CD14-positive monocyte (primary cell): ENCODE measurements around the gene DHX57. TPM values are rescaled to one million over a fixed set of nuclear protein-coding genes. Genes with fewer than 3 reads are reported as not detected.
"Not testable (repeated sequence)": the region's sequence is repeated elsewhere in the genome, so short reads cannot be mapped to it uniquely, and the experiment has no call there.

Source experiments
- DNase-seq, 3 donors: peaks; one replicate each; pipeline ENCODE4 v3.0.0-alpha.2; 2011 to 2022
- H2AFZ ChIP-seq: 2 replicates; pipeline ENCODE4 v1.6.0; 2012; ENCODE audit warnings: mild to moderate bottlenecking, low read depth, low read length, inconsistent platforms; ENCODE audit not compliant: insufficient read depth, poor library complexity, severe bottlenecking
- H3K27ac ChIP-seq, 2 donors: 1 replicate in 1 of 2; 2 replicates in 1 of 2; pipeline ENCODE4 v1.5.1; 2012 to 2013; ENCODE audit warnings: low read length in 2 of 2, control low read depth in 1 of 2, inconsistent platforms in 1 of 2, low read depth in 1 of 2, mild to moderate bottlenecking in 1 of 2
- H3K27me3 ChIP-seq, 2 donors: one replicate each; pipeline versions ENCODE4 v1.6.0 to v1.6.1; 2011 to 2013; ENCODE audit warnings: low read length in 2 of 2; ENCODE audit not compliant: control insufficient read depth in 2 of 2, insufficient read depth in 2 of 2
- H3K36me3 ChIP-seq, 2 donors: replicated peaks in 1 of 2; 1 replicate in 1 of 2; 2 replicates in 1 of 2; pipeline versions ENCODE4 v1.5.1 to v1.6.1; 2012 to 2013; ENCODE audit warnings: low read length in 2 of 2, control low read depth in 1 of 2, inconsistent platforms in 1 of 2, mild to moderate bottlenecking in 1 of 2; ENCODE audit not compliant: insufficient read depth in 2 of 2, control insufficient read depth in 1 of 2
- H3K4me1 ChIP-seq, 2 donors: 1 replicate in 1 of 2; 2 replicates in 1 of 2; pipeline versions ENCODE4 v1.5.1 to v1.6.1; 2012 to 2013; ENCODE audit warnings: low read length in 2 of 2, control low read depth in 1 of 2, inconsistent platforms in 1 of 2, mild to moderate bottlenecking in 1 of 2, moderate library complexity in 1 of 2; ENCODE audit not compliant: insufficient read depth in 2 of 2, control insufficient read depth in 1 of 2
- H3K4me2 ChIP-seq: replicated peaks from 2 replicates; pipeline ENCODE3; 2012; ENCODE audit warnings: low read length, moderate library complexity, mild to moderate bottlenecking; ENCODE audit not compliant: poor library complexity, severe bottlenecking; ENCODE audit errors: extremely low read depth
- H3K4me3 ChIP-seq, 3 experiments: fragments of 200-600 bp in 1 of 3; sonication (generic) in 1 of 3; replicated peaks in 1 of 3; 1 replicate in 2 of 3; 2 replicates in 1 of 3; pipeline ENCODE4 v1.5.1; 2011 to 2013; ENCODE audit warnings: low read length in 3 of 3, mild to moderate bottlenecking in 3 of 3, control low read depth in 2 of 3, low read depth in 2 of 3, inconsistent platforms in 1 of 3, moderate library complexity in 1 of 3
- H3K79me2 ChIP-seq: 2 replicates; pipeline ENCODE4 v1.6.0; 2012; ENCODE audit warnings: mild to moderate bottlenecking, control low read depth, inconsistent platforms, low read length, moderate library complexity; ENCODE audit not compliant: insufficient read depth
- H3K9ac ChIP-seq: 2 replicates; pipeline ENCODE4 v1.6.0; 2017; ENCODE audit warnings: low read length, mild to moderate bottlenecking; ENCODE audit not compliant: insufficient read depth, poor library complexity, severe bottlenecking
- H3K9me3 ChIP-seq, 2 donors: replicated peaks in 1 of 2; 1 replicate in 1 of 2; 2 replicates in 1 of 2; pipeline versions ENCODE4 v1.5.1 to v1.6.1; 2012 to 2013; ENCODE audit warnings: low read length in 2 of 2, control low read depth in 1 of 2; ENCODE audit not compliant: control insufficient read depth in 1 of 2, insufficient read depth in 1 of 2
- H4K20me1 ChIP-seq: 2 replicates; pipeline ENCODE4 v1.6.0; 2012; ENCODE audit warnings: mild to moderate bottlenecking, low read length, control low read depth, moderate library complexity; ENCODE audit not compliant: insufficient read depth
- H3K27ac Mint-ChIP-seq, 7 donors: one replicate each; pipeline ENCODE4 v1.8.0; 2020; ENCODE audit warnings: mild to moderate bottlenecking in 7 of 7, mixed read lengths in 7 of 7, moderate library complexity in 6 of 7, inconsistent platforms in 2 of 7
- H3K27me3 Mint-ChIP-seq, 3 donors: one replicate each; pipeline ENCODE4 v1.8.0; 2021 to 2022; ENCODE audit warnings: low read depth in 3 of 3, mild to moderate bottlenecking in 3 of 3, mixed read lengths in 3 of 3, moderate library complexity in 3 of 3, inconsistent platforms in 1 of 3
- H3K36me3 Mint-ChIP-seq, 2 donors: one replicate each; pipeline ENCODE4 v1.8.0; 2020; ENCODE audit warnings: mixed read lengths in 2 of 2, inconsistent platforms in 1 of 2, mild to moderate bottlenecking in 1 of 2
- H3K4me1 Mint-ChIP-seq: one replicate; pipeline ENCODE4 v1.8.0; 2020; ENCODE audit warnings: mild to moderate bottlenecking, mixed read lengths
- H3K4me3 Mint-ChIP-seq, 2 donors: one replicate each; pipeline ENCODE4 v1.8.0; 2020; ENCODE audit warnings: mild to moderate bottlenecking in 2 of 2, mixed read lengths in 2 of 2, moderate library complexity in 1 of 2
- H3K9me3 Mint-ChIP-seq, 7 donors: one replicate each; pipeline ENCODE4 v1.8.0; 2020 to 2022; ENCODE audit warnings: mixed read lengths in 7 of 7, mild to moderate bottlenecking in 6 of 7, moderate library complexity in 6 of 7, inconsistent platforms in 2 of 7
- WGBS: methylation state at CpG from one replicate; pipeline ENCODE4 v1.1.5; 2013; ENCODE audit warnings: missing lambda C conversion rate; ENCODE audit not compliant: insufficient coverage; 5-methylcytosine and 5-hydroxymethylcytosine counted together
- intact Hi-C, 2 donors: fragments of 100-400 bp; cut with micrococcal nuclease; formaldehyde crosslinking; loops; one replicate each; pipeline versions ENCODE4 v1.15.0 to v1.15.1; 2023
- polyA plus RNA-seq, 3 donors: library from polyadenylated mRNA; depleted of rRNA in 1 of 3; unstranded in 2 of 3; stranded (reverse) in 1 of 3; fragments of 300-500 nt in 2 of 3; fragments of >200 nt in 1 of 3; fragmentation: Illumina TruSeq in 2 of 3; gene quantifications; 1 replicate in 2 of 3; 2 replicates in 1 of 3; pipeline ENCODE4 v1.2.3, GENCODE V29; 2012 to 2021
- TF ChIP-seq, protein P1 (sequence below): fragments of 200-600 bp; IDR thresholded peaks from one replicate; pipeline ENCODE4 v1.8.0; 2022; ENCODE audit warnings: antibody characterized with exemption, mild to moderate bottlenecking

The DHX57 gene
- polyA plus RNA-seq, 3 donors, result 7.7 to 13.4 (median 12.9) TPM

DNA sequence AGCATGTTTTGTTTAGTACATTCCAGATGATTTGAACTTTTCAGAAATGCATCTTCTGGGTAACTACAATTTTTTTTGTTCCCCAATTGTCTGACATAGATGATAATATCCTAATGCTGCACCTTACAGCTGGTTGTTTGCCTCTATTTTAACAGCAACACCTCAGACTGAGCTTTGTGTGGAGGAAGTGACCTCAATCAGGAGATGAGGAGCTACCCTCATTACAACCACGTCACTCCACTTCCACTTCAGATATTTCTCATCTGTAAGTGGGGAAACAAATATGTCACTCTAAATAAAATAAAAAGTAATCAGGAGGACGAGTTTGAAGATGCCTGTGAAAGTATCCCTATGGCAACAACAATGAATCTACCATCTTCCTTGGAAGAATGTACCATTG lies 112.5 kb downstream of the DHX57 start:
- no peak overlapping the region for H3K4me3 Mint-ChIP-seq
- H3K9me3 Mint-ChIP-seq, result peaks cover 0 to 2% (median 0%) of the 10 kb centered on the region in 7 donors
- H3K27me3 Mint-ChIP-seq, result peaks cover 0 to 3% (median 1%) of the 10 kb centered on the region in 3 donors
- no peak overlapping the region for H3K27ac Mint-ChIP-seq
- Histone ChIP-seq H3K79me2 (no peaks in the 10 kb centered on the region), H3K4me1 (no peaks in the 10 kb centered on the region), H4K20me1 (no peaks in the 10 kb centered on the region), H3K36me3 (no peaks in the 10 kb centered on the region), H3K9ac (no peak overlapping the region), H3K9me3 (no peaks in the 10 kb centered on the region), H3K4me2 (no peak overlapping the region), H3K27me3 (no peaks in the 10 kb centered on the region), H3K27ac (no peak overlapping the region), H2AFZ (no peak overlapping the region), H3K4me3 (no peak overlapping the region)
- intact Hi-C loops, result no loop called here
- DNase-seq, result no peak
- TF ChIP-seq, protein P1, sequence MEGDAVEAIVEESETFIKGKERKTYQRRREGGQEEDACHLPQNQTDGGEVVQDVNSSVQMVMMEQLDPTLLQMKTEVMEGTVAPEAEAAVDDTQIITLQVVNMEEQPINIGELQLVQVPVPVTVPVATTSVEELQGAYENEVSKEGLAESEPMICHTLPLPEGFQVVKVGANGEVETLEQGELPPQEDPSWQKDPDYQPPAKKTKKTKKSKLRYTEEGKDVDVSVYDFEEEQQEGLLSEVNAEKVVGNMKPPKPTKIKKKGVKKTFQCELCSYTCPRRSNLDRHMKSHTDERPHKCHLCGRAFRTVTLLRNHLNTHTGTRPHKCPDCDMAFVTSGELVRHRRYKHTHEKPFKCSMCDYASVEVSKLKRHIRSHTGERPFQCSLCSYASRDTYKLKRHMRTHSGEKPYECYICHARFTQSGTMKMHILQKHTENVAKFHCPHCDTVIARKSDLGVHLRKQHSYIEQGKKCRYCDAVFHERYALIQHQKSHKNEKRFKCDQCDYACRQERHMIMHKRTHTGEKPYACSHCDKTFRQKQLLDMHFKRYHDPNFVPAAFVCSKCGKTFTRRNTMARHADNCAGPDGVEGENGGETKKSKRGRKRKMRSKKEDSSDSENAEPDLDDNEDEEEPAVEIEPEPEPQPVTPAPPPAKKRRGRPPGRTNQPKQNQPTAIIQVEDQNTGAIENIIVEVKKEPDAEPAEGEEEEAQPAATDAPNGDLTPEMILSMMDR, result no peak
- no peaks in the 10 kb centered on the region for H3K36me3 Mint-ChIP-seq
- WGBS, result no CpG with 5 or more reads among the region's 2 CpGs
- no peaks in the 10 kb centered on the region for H3K4me1 Mint-ChIP-seq

GRCh38 chr2:38755891-38756290 lies 119.8 kb downstream of the DHX57 start:
- H3K27me3 ChIP-seq, H2AFZ ChIP-seq, H3K27me3 Mint-ChIP-seq, H3K36me3 Mint-ChIP-seq, H3K9ac ChIP-seq, H4K20me1 ChIP-seq, H3K79me2 ChIP-seq, H3K27ac Mint-ChIP-seq, H3K4me3 ChIP-seq, H3K27ac ChIP-seq, H3K36me3 ChIP-seq, H3K9me3 ChIP-seq, H3K4me3 Mint-ChIP-seq, H3K4me2 ChIP-seq, DNase-seq, H3K9me3 Mint-ChIP-seq, intact Hi-C loops: not testable (repeated sequence)
- 100% methylated on average over 1 of the region's 31 CpGs for WGBS
- peaks cover 8 to 13% of the 10 kb centered on the region in 2 donors for H3K4me1 ChIP-seq
- H3K4me1 Mint-ChIP-seq, result peaks cover 12% of the 10 kb centered on the region
